HAP-1 (cell line): ENCODE measurements around the gene ACACA.

Experiments used
- DNase-seq, 2 experiments: peaks; one replicate each; pipeline ENCODE4 v3.0.0-alpha.2; 2016 to 2020; ENCODE audit warnings: low spot score in 2 of 2
- H3K27me3 ChIP-seq: fragments of 250-450 bp; sonication (Bioruptor Pico); 2 replicates; pipeline ENCODE4 v1.5.1; 2020; ENCODE audit warnings: low read depth, mild to moderate bottlenecking, moderate library complexity
- H3K36me3 ChIP-seq: fragments of 250-450 bp; sonication (Bioruptor Pico); replicated peaks from 2 replicates; pipeline ENCODE4 v1.5.1; 2020; ENCODE audit warnings: mild to moderate bottlenecking
- H3K4me1 ChIP-seq: fragments of 250-450 bp; sonication (Bioruptor Pico); 2 replicates; pipeline ENCODE4 v1.5.1; 2020; ENCODE audit warnings: mild to moderate bottlenecking
- H3K4me3 ChIP-seq: fragments of 250-450 bp; sonication (Bioruptor Pico); 2 replicates; pipeline ENCODE4 v1.5.1; 2020; ENCODE audit warnings: mild to moderate bottlenecking, moderate library complexity
- H3K9me3 ChIP-seq: fragments of 250-450 bp; sonication (Bioruptor Pico); 2 replicates; pipeline ENCODE4 v1.5.1; 2020; ENCODE audit warnings: mild to moderate bottlenecking, moderate library complexity
- in situ Hi-C: fragments of 300-500 bp; cut with MboI; formaldehyde crosslinking; loops from 3 replicates; pipeline ENCODE4 v1.14.3; 2020; ENCODE audit warnings: low sequenced_read_pairs, inconsistent platforms, mixed read lengths

Gene ACACA

DNA sequence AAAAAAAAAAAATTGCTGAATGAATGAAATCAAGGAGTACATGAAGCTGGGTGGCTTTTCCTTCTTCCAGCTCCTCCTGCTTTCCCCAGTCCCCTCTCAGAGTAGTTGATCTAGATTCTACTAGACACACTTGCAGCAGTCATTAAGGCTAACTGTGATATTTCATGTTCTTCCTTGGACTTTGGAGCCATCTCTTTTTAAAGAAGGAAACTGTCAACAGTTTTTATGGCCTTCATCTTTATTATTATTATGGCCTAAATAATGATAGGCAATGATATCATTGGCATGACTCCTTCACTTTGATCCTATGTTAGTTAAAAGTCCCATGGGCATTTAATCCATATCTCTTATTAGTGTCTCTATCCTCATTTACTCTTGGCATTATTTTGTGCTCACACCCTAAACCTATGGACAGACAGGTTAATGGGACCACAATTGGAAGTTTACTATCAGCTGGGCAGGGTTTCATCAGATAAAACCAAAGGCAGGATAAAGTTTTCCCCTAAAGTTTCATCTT lies 21.1 kb downstream of the ACACA start:
- no peaks in the 10 kb centered on the region for H3K36me3 ChIP-seq

DNA sequence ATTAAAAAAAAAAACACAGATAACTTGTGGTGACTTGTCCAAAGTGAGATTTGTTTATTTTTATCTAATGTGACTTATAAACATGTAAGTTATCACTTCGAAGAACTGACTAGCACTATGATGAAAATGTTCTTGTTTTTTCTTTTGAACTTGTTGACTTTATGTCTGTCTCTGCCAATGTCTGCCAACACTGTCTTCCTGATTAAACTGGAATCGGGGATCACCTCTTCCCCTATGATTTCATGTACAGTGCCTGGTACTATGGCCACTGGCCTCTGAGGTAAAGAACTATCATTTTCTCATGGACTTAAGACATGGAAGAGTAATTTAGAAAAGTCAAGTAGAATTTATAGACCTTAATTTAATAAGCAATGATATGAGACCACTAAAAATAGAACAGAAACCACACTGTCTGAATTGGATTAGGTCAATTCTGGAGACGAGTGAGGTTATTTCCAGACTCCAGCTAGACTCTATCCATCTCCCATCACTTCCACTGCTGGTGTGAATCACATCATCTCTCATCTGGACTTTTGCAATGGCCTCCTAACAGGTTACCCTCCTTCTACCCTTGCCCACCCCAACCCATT lies 22.0 kb downstream of the ACACA start:
- Histone ChIP-seq H3K27me3 (0 out of 2 replicates have a peak, but pooled peaks cover 3% of the 10 kb centered on the region), H3K4me1 (no peaks in the 10 kb centered on the region), H3K36me3 (no peaks in the 10 kb centered on the region), H3K4me3 (no peak overlapping the region), H3K9me3 (no peaks in the 10 kb centered on the region)
- in situ Hi-C loops, result no loop called here
- no peak for DNase-seq

More for the DNA sequence above, 21.1 kb downstream of the ACACA start:
- Histone ChIP-seq H3K27me3 (0 out of 2 replicates have a peak, but pooled peaks cover 3% of the 10 kb centered on the region), H3K4me3 (no peak overlapping the region), H3K9me3 (no peaks in the 10 kb centered on the region), H3K4me1 (no peaks in the 10 kb centered on the region)
- in situ Hi-C loops, result no loop called here
- DNase-seq, result no peak

DNA sequence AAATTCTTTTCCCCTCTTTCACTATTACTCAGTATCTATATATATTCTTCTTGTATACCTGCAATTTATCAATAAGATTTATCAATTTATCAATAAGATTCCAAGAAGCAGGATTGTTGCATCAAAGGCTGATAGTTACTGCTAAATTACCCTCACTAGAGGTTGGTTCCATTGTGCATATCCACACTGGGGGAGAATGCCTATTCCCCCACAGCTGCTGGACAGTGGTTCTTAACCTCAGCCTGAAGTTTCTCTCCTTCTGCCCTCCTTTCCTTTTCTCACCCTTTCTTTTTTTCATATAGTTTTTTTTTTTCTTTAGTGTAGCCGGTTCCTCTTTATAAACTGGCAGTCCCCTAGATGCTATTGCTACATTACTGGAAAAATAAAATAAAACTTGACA lies 24.6 kb downstream of the ACACA start:
- in situ Hi-C loops, result no loop called here

DNA sequence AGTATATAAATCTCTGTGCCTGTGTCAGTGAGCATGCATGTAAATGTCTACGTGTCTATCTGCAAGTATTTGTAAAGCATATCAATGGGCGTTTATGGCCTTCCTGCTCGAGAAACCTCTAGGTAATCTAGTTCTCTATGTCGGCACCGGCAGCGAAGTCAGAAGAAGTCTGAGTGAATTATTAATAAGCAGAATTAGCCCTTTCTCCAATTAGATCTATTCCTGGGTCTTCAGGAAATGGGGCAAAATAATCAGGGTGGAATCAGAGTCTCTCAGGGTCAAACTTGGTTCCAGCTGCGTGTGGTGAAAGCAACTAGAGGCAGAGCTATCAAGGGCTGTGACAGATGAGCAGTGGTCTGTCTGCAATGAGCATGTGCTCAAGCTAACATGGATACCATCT lies 30.9 kb downstream of the ACACA start, which contains the start of gene C17orf78:
C17orf78 (plus strand) TSS at position 280 of the 400 bp plus-strand sequence; CDS start at position 388, 108 bp downstream.
- Histone ChIP-seq H3K4me1 (no peaks in the 10 kb centered on the region; the same call in 1 of the 2 replicates), H3K27me3 (no peaks in the 10 kb centered on the region), H3K4me3 (no peak within 1 kb of the TSS), H3K9me3 (no peaks in the 10 kb centered on the region), H3K36me3 (no peaks in the 10 kb centered on the region)
- DNase-seq, result no peak
- in situ Hi-C loops, result no loop called here

More for the DNA sequence above, 24.6 kb downstream of the ACACA start:
- no peaks in the 10 kb centered on the region for H3K36me3 ChIP-seq
- H3K9me3 ChIP-seq, result no peaks in the 10 kb centered on the region
- 0 out of 2 replicates have a peak, but pooled peaks cover 3% of the 10 kb centered on the region for H3K27me3 ChIP-seq
- no peak overlapping the region for H3K4me3 ChIP-seq
- H3K4me1 ChIP-seq, result no peaks in the 10 kb centered on the region
- no peak for DNase-seq

DNA sequence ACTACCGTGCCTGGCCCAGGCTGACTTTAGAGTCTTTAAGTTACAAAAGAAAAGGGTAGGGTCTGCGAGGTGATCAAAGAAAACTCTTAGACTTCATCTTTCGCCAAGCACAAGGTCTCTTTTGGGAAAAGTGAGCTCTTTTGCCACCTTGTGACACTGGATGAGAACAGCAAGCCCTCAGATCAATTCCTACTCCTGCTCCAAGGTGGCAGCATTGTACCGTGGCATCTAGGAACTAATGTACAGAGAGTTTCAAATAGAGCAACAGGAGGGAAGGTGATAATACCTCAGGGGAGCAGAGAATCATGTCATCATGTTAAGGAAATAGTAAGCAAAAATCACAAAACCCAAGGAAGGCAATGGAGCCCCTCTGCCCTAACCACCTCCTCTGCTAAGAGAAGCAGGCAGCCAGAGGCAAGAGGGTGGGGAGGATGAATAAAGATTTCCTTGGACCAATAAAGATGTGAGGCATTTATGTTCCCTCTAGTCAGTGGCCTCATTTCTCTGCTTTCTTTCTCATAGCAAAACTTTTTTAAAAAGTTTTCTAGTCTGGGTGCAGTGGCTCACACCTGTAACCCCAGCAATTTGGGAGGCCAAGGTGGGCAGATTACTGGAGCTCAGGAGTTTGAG lies 33.0 kb downstream of the ACACA start:
- no peaks in the 10 kb centered on the region; the same call in 1 of the 2 replicates for H3K4me1 ChIP-seq
- H3K27me3 ChIP-seq, result no peaks in the 10 kb centered on the region
- no peaks in the 10 kb centered on the region for H3K36me3 ChIP-seq
- DNase-seq, result peak; percentile 81 to 86
- in situ Hi-C loops, result loop anchor here (25.0 kb wide), 1 partner anchor 761 kb away; the partner anchor contains the start of gene MRM1
- H3K9me3 ChIP-seq, result no peaks in the 10 kb centered on the region
- no peak overlapping the region for H3K4me3 ChIP-seq

DNA sequence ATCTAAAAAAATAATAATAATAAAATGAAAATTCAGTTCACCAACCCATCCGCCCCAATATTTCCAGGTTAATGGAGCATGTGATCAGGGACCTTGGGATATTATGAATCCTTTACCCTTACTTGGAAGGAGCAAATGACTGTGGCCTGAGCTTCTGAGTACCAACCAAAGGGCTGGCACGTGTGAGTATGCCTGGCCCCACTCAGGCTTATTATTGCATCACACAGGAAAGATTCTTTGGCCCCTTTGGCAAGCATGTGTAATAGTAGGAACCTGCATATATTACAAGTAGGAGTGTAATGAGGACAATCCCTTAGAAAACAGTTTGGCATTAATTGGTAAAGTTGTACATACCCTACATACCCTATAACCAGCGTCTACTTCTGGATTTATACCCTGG lies 38.1 kb downstream of the ACACA start:
- DNase-seq, result no peak
- Histone ChIP-seq H3K27me3 (no peaks in the 10 kb centered on the region), H3K4me1 (no peaks in the 10 kb centered on the region; the same call in 1 of the 2 replicates), H3K9me3 (no peaks in the 10 kb centered on the region), H3K36me3 (no peaks in the 10 kb centered on the region), H3K4me3 (no peak overlapping the region)
- in situ Hi-C loops, result loop anchor here (25.0 kb wide), 1 partner anchor 756 kb away; the partner anchor contains the start of gene MRM1

DNA sequence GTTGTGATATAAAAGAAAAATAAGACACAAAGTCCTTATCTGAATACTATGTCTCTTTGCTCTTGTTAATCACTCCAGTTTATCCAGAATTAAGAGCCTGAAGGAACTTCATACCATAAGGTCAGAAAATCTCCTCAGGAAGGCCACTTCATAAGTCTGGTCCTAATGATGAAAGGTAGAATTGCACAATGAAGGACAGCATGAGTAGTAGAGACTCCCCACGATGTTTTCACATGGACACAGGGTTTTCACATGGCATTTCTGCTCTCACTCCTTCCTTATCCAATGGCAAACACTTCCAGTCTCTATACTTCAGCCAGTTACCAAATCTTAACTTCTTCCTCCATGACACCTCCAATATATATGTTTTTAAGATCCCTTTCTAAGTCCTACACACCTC lies 41.0 kb downstream of the ACACA start:
- H3K9me3 ChIP-seq, result no peaks in the 10 kb centered on the region
- no peak overlapping the region for H3K4me3 ChIP-seq
- H3K27me3 ChIP-seq, result no peaks in the 10 kb centered on the region
- in situ Hi-C loops, result loop anchor here (25.0 kb wide), 1 partner anchor 753 kb away; the partner anchor contains the start of gene MRM1
- no peaks in the 10 kb centered on the region for H3K36me3 ChIP-seq
- DNase-seq, result no peak
- no peaks in the 10 kb centered on the region for H3K4me1 ChIP-seq

DNA sequence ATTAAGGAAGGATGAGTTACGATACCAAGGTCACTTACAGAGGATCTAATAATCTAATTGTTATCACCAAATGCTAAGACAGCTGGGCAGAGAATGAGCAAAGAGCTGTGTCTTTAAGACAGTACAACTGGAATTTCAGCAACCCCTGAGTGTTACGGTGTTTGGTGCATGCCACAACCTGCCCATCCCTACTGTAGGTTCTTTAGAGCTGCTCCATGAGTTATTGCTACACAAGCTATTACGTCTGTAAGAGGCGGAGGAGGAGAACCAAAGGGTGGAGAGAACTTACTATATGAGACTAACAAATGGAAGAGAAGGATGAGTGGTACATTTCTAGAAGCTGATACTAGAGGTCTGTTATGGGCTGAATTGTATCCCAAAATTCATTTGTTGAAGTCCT lies 45.1 kb downstream of the ACACA start:
- no peaks in the 10 kb centered on the region for H3K27me3 ChIP-seq
- in situ Hi-C loops, result loop anchor here (25.0 kb wide), 1 partner anchor 749 kb away; the partner anchor contains the start of gene MRM1
- no peak overlapping the region for H3K4me3 ChIP-seq
- no peaks in the 10 kb centered on the region for H3K9me3 ChIP-seq
- no peak for DNase-seq
- peaks cover 17% of the 10 kb centered on the region for H3K4me1 ChIP-seq
- no peaks in the 10 kb centered on the region; the same call in none of the 2 replicates for H3K36me3 ChIP-seq

DNA sequence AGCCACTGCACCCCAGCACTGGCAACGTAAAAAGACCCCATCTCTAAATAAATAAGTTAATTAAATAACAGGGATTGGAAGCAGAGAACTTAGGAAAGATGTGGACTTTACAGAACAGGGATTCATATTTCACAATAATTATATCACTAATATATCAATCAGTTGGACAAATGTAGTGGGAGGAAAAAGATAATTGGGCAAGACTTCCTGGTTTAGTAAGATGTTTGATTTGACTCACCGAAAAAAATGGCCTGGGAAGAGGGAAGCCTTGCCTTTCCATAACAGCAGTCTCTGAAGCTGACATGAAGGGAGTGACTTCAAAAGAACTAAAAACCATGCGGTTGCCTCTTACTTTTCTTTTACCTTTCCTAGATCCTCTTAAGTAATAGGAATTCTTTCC lies 46.0 kb downstream of the ACACA start:
- in situ Hi-C loops, result loop anchor here (25.0 kb wide), 1 partner anchor 748 kb away; the partner anchor contains the start of gene MRM1
- Histone ChIP-seq H3K4me1 (peaks cover 21% of the 10 kb centered on the region), H3K36me3 (no peaks in the 10 kb centered on the region; the same call in none of the 2 replicates), H3K4me3 (no peak overlapping the region), H3K27me3 (no peaks in the 10 kb centered on the region), H3K9me3 (no peaks in the 10 kb centered on the region)
- no peak for DNase-seq

DNA sequence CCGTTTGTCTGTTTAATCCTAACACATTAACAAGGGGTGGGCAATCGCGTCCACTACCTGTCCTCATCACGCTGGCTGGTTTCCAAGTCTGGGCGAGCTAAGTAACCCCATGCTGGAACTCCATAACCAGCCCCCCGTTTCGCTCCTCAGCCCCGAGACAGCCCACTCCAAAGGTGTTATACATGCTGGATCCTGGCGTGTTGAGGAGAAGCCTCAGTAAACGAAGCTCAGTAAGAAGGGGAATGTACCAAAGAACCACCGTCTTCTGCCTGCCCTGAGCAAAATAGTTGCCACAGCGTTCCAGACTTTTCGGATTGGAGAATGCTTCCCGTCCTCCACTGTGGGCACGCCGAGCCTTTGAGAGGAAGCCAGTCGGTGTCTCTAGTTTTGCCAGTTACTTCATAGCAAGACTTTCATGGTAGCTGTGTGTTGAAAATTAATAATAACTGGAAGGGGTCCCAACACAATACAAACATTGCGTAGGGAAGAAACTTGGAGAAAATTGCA lies 46.9 kb downstream of the ACACA start:
- DNase-seq, result no peak
- H3K9me3 ChIP-seq, result no peaks in the 10 kb centered on the region
- H3K4me1 ChIP-seq, result peaks cover 21% of the 10 kb centered on the region
- peak overlapping the region; percentile 22 for H3K4me3 ChIP-seq
- in situ Hi-C loops, result loop anchor here (25.0 kb wide), 1 partner anchor 747 kb away; the partner anchor contains the start of gene MRM1
- no peaks in the 10 kb centered on the region for H3K27me3 ChIP-seq
- H3K36me3 ChIP-seq, result peaks cover 2% of the 10 kb centered on the region

DNA sequence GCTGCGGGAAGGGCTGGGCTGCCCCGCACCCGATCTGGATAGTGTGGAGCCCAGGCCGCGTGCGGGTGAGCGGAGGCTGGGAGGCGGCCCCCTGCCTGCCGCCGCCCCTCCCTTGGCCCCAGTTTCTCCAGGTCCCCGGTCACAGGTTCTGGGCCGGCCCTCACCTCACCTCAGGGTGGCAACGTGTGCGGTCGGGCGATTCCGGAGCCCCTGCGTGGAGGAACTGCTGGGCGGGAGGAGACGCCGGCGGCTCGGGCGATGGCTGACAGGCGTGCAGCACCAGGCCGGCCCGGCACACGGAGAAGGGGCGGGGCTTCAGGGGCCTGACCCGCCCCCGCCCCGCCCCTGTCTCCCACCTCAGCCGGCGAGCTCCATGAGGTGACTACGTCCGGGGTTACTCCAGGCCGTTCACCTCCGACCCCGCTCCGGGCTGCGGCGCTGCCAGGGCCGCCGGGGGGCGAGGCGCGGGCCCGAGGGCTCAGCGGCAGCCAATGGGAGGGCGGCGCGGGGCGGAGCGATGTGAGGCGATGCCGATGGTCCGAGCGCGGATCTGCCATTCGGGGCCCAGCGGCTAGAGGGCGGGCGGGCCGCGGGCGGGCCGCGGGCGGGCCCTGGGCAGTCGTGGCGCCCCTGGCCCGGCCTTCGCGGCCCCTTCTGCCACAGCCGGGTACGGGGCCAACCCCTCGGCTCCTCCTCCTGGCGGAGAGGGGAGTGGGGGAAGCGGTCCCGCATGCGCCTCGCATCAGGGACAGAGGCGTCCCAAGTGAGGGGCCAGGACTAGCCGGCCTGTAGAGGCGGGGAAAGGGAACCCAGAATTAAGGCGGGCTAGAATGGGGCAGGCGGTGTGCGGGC lies 47.6 kb downstream of the ACACA start:
- DNase-seq, result peak; percentile 92 to 96
- Histone ChIP-seq H3K4me3 (peak overlapping the region; percentile 86), H3K4me1 (peaks cover 21% of the 10 kb centered on the region), H3K9me3 (no peaks in the 10 kb centered on the region), H3K36me3 (peaks cover 9% of the 10 kb centered on the region), H3K27me3 (no peaks in the 10 kb centered on the region)
- in situ Hi-C loops, result loop anchor here (25.0 kb wide), 1 partner anchor 747 kb away; the partner anchor contains the start of gene MRM1

DNA sequence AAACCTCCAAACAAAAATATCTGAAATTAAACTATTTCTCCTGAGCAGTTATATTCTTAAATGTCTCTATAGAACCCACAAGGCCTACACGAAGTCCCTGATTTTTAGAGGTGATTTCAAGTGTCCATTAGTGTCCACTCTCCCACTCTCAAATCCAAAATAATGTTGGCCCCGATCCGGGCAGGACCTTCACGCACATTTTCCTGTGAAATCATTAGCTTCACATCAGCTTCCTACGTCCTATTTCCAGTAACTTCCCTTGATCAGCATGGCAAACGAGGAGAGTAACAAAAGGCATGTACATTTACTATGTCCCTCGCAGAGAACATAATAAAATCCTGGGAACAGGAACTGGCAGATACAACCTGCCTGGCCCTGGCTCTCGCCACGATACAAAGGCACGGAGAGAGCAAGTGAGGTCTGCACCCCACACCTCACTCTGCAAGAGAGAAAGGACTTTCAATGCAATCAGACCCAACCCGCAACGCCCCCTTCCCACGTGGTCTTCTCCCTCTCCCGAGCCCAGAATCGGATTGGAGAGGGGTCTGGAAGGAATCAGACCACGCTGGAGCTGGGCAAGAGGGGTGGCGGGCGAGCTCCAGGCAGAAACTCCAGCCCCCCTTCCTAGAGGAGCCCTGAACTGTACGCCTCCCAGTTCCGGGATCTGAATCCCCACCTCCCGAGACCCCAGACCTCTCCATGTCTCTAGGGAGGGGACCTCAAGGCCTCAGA lies 48.4 kb downstream of the ACACA start:
- peak; percentile 79 to 88 for DNase-seq
- H3K27me3 ChIP-seq, result no peaks in the 10 kb centered on the region
- H3K4me1 ChIP-seq, result peaks cover 21% of the 10 kb centered on the region
- no peaks in the 10 kb centered on the region for H3K9me3 ChIP-seq
- in situ Hi-C loops, result loop anchor here (25.0 kb wide), 1 partner anchor 746 kb away; the partner anchor contains the start of gene MRM1
- peak overlapping the region; percentile 86 for H3K4me3 ChIP-seq
- H3K36me3 ChIP-seq, result peaks cover 9% of the 10 kb centered on the region
